Retinal pigment epithelial cell (primary cell): ENCODE results near the gene FHOD3.

Experiments
- DNase-seq: peaks from one replicate; pipeline ENCODE4 v3.0.0-alpha.2; 2010; ENCODE audit warnings: low read depth
- H3K4me3 ChIP-seq: 2 replicates; pipeline ENCODE4 v1.5.1; 2011; ENCODE audit warnings: mild to moderate bottlenecking, low read length, control low read depth, moderate library complexity
- CTCF ChIP-seq: conservative IDR thresholded peaks from 2 replicates; pipeline ENCODE4 v1.5.1; 2011; ENCODE audit warnings: low read depth, low read length, control low read depth, inconsistent platforms

The FHOD3 gene

DNA sequence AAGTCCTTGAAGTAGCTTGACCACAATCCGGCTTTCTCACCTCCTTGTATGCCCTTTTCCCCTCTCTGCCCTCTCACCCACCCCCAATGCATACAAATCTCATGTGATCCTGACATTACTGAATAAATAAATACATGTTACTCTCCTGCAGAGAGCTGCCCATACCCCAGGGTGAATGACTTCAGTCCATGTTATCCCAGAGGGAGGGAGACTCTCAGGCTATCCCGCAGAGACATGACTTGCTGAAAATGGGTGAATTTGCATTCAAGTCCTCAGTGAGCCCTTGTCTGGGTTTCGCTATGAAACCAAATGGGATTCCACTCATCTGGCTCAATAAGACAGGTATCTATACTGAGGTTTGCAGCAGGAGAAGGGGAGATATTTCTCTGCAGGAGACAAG lies 168.5 kb downstream of the FHOD3 start:
- no peak for TF ChIP-seq CTCF
- DNase-seq: no peak
- H3K4me3 ChIP-seq: no peak overlapping the region

- no peak overlapping the region for H3K4me3 ChIP-seq
- no peak for TF ChIP-seq CTCF
- DNase-seq: no peak
Measured at GRCh38 chr18:36467614-36468013, 170.1 kb downstream of the FHOD3 start.

DNA sequence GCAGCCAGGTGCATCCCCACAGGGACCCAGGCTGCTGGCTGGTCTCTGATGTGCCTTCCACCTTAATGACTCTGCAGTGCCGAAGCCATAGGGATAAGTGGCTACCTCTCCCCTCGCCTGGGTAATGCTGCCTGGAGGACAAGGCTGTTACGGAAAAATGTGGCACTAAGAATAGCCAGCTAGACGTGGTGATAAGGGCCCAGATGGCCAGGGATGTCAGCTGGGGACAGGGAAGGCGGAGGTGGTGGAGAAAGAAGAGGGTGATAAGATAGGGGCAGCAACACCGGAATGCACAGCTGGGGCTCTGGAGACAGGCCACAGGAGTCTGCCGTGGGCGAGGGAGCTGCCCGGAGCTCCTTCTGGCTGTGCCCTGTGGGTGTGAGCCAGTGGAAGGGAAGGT lies 170.6 kb downstream of the FHOD3 start:
- H3K4me3 ChIP-seq: no peak overlapping the region
- DNase-seq: no peak
- TF ChIP-seq CTCF: no peak

DNA sequence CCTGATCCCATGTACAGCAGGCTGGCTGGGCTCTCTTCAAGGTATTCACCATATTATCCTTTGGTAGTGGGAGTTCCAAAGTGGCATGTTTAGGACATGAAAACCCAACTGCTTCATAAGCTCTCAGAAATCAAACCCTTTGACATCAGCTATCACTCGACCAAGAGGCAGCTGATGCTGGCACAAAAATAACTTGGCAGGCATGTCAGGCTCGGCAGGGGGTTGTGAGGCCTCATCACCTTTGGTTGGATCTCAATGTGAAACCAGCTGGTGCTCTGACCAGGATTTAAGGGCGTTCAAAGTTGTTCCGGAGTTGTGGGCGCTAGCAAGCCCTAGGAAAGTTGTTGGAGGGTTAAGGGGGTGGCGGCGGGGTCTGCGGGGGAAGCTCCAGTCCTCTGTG lies 171.9 kb downstream of the FHOD3 start:
- TF ChIP-seq CTCF: no peak
- DNase-seq: no peak
- no peak overlapping the region for H3K4me3 ChIP-seq

DNA sequence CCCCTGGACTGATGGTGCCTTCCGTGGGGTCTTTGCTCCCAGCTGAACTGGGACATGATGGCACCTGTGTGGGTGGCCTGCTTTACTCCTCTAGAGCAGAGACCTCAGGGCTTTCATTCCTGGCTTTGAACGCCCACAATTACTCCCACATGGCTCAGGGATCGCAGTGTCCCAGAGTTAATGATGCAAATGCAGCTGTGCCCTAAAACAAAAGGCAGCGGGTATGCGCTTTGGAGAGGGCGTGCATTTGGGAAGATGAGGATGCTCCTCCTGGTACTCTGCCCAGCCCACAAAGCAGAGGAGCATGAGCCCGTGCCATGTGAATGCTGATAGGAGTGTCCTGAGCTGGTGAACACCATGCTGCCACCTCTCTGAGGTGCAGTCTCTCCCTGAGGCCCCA lies 173.4 kb downstream of the FHOD3 start:
- TF ChIP-seq CTCF: no peak
- DNase-seq: no peak
- H3K4me3 ChIP-seq: no peak overlapping the region

DNA sequence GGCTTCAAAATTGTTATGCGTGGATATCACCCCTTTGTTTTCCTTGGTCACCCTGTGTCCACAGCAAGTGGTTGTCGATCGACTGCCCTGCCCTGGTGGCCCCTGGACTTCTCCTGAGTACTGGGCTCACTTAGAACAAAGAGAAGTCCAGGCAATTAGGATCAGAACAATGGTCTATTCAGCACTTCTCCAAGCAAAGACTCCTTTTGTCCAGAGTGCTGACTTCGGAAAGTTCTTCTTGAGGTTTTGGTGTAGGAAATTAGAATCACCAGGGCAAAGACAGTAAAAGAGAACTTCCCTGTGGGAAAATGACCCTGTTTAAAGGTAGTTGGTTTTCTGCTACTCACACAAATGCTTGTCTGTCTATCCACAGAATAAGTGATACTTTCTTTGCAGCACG lies 173.9 kb downstream of the FHOD3 start:
- TF ChIP-seq CTCF: no peak

DNA sequence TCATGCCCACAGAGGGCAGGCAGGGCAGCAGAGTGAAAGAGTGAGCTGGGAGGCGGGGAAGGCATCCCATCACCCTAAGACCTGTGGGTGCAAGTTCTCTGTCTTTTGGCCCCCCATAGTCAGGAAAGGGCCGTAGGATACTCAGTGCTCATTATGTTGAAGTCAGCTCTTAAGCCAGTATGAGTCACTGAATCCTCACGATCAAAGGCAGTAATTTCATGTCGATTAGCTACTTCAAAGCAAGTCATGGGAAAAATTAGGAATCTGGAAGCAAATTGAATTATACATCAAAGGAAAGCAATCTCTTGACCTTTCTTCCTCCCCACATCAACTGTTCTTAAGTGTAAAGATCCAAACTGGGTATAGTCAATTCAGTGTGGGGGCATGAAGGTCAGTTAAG lies 178.9 kb downstream of the FHOD3 start:
- DNase-seq: no peak
- H3K4me3 ChIP-seq: no peak overlapping the region
- no peak for TF ChIP-seq CTCF

More for the DNA sequence above, 173.9 kb downstream of the FHOD3 start:
- DNase-seq: no peak
- no peak overlapping the region for H3K4me3 ChIP-seq
